GM21381 (cell line): ENCODE measurements around the gene FLYWCH1.

ENCODE experiments used
- ATAC-seq: cut with Tn5 transposase; IDR thresholded peaks from one replicate; pipeline ENCODE4 v1.9.1; 2021; ENCODE audit warnings: mild to moderate bottlenecking, moderate library complexity; ENCODE audit not compliant: unreplicated experiment

Gene FLYWCH1, protein sequence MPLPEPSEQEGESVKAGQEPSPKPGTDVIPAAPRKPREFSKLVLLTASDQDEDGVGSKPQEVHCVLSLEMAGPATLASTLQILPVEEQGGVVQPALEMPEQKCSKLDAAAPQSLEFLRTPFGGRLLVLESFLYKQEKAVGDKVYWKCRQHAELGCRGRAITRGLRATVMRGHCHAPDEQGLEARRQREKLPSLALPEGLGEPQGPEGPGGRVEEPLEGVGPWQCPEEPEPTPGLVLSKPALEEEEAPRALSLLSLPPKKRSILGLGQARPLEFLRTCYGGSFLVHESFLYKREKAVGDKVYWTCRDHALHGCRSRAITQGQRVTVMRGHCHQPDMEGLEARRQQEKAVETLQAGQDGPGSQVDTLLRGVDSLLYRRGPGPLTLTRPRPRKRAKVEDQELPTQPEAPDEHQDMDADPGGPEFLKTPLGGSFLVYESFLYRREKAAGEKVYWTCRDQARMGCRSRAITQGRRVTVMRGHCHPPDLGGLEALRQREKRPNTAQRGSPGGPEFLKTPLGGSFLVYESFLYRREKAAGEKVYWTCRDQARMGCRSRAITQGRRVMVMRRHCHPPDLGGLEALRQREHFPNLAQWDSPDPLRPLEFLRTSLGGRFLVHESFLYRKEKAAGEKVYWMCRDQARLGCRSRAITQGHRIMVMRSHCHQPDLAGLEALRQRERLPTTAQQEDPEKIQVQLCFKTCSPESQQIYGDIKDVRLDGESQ

DNA sequence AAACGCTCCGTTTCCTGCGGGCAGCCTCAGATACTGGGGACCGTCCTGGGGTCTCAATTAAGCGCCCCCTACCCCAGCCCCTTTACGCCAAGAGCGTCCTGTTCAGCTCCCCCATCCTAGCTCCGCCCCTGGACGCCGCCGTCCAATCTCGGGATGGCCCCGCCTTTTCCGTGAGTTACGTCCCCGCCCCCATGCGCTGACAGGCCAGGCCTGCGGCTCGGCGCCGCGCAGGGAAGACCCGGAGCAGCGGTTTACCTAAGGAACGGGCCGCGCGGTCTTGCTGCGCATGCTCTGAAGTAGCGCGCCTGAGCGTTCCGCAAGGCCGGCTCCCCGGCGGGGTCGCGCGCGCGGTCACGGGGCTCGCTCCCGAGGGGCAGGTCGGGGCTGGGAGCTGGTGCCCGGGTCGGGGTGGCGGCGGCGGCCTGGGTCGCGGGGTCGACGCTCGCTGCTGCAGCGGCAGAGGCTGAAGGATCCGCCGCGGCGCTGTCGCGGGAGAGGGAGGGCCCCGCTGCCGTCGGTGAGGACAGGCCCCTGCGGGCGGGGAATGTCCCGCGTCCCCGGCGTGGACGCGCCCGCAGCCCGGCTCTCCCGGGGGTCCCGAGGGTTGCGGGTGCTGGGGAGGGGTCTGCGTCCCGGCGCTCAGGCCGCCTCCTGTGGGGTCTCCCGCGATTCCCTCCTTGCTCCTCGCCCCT is at the start of gene FLYWCH1:
Gene FLYWCH1 (plus strand): TSS at position 294 of the 692 bp plus-strand sequence. CDS start 17,755 bp downstream, outside the sequence.
- peak; percentile 94 for ATAC-seq

DNA sequence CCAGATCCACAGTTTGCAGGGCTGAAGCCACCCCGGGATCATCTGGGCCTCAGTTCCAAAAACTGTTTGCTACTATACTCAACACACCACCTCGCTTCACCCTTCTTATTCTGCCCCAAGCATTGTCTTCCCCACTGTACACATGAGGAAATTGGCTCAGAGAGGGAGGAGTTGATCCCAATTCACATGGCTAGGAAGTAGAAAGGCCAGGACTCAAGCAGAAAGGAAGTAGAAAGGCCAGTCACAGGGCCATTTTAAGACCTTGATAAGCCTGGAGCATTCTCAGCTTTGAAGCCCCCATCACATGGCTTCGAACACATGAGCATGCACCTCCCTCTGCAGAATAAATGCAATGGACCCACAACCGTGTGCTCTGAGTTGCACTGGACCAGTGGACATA is 46.1 kb upstream of the FLYWCH1 start:
- no peak for ATAC-seq

DNA sequence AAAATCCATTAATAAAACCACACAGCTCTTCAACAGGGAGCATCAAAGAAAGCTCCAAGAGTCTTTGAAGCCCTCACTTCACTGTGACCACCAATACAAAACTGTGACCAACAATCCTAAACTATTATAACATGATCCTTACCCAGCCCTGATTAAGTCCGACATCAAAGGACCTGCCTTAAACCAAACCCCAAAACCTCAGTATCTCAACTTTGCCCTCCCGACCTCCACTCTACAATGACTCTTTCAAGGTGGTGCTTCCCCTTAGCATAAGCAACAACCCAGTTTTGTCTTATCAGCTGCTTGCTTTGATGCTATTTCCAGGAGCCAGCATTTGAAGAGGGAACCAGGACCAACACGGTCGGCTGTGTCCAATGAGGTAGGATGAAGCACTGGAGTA is 45.3 kb upstream of the FLYWCH1 start:
- ATAC-seq = no peak

DNA sequence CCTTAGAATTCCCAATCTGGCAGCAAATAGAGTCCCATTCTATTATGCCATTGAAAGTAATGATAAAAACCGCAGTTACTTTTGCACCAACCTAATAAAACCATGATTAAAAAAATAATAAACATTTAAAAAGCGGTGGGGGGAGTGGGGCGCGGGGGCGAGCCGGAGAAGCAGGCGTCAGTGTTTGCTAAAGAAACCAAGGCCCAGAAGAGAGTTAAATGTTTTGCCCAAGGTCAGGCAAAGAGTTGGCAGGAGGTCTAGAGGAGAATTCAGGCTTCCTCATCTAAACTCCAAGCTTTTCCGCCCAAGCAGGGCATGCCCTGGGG is 44.1 kb upstream of the FLYWCH1 start:
- no peak for ATAC-seq

DNA sequence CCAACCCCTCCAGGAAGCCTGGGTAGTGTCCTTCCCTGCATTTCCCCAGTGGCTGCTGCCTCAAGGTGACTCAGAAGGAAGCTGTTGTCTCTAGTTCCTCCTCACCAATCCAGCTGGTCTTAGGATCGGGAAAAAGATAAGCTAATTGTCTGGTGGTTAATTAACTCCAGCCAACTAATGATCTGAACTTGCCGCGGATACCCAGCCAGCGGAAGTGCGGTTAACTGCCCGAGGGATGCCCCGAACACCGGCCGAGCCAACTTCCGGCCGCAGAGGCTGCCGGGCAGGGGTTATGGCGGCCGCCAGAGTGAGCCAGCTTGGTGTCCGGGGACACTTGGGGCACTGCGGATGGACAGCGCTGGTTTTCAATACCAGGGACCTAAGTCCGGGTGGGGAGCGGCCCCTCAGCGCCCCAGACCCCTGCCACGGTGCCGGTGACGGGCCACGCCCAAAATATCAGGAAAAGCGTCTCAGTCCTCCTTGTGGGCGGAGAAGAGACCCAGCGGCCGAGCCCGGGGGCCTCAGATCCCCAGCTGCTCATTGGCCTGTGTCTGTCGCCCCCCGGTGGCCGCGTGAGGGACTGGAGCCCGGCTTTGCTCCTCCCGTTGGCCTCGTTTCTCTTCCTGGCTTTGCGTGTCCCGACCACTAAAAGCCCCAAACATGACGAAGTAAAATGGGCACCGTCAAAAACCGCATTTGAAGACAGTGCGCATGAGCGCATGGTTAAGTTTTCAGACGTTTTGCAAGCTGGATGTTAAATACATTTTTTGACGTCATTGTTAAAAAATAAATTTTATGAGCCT is 43.5 kb upstream of the FLYWCH1 start:
- peak; percentile 91 for ATAC-seq

DNA sequence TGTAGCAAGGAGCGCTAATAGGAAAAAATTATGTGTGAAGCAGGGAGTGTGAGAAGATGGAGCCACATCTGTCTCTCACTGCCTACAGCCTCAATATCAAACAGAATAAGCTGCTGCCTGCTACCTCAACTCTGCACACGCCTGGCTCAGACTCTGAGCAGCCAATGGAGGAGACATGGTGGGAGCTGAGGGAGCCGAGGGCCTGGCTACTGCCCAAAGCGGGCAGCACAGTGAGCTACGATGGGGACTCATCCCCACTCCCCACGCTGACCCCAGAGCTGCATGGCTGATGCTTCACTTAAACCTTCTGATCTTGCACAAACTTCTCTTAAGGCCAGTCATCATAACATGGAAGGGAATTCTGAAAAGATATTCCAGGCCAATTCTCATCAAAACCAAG is 39.8 kb upstream of the FLYWCH1 start:
- ATAC-seq = no peak

DNA sequence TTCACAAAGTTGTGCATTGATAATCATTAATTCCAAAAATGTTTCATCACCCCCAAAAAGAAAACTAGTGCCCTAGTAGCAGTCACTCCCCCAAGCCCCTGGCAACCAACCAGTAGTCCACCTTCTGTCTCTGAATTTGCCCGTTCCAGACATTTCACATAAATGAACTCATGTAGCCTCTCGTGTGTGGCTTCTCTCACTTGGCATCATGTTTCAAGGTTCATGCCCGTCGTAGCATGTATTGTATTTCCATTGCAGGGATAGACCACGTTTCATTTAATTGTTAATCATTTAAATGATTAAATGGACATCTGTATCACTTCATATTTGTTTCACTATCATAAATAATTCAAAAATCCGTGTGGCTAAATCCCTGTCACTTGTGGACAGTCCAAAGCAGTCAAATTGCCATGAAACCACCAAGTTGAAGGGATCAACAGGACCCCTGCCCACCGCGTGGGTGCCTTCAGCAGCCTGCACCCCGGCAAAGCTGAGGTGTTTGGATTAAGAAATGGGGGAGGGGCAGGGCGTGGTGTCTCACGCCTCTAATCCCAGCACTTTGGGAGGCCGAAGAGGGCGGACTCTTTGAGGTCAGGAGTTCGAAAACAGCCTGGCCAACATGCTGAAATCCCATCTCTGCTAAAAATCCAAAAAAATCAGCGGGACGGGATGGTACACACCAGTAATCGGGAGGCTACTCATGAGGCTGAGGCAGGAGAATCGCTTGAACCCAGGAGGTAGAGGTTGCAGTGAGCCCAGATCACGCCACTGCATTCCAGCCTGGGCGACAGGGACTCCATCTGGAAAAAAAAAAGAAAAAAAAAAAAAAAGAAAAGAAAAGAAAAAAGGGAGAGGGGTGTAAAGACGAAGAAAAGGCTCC is 37.5 kb upstream of the FLYWCH1 start:
- no peak for ATAC-seq

DNA sequence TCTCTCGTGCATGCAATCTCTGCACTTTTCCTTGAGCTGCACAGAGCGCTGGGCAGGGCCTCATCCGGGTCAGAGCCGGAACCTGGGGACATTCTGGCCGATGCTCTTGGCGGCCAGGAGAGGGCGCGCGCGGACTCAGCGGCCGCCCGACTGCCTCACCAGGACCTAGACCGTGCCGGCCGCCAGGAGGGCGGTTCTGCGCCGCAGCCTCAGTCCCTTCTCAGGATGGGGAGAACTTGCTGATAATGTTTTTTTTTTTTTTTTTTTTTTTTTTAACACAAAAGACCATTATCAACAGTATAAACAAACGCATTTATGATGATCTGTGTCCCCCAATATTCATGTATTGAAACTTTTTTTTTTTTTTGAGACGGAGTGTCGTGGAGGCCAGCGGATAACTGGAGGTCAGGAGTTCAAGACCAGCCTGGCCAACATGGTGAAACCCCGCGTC is 36.8 kb upstream of the FLYWCH1 start:
- peak; percentile 74 for ATAC-seq

DNA sequence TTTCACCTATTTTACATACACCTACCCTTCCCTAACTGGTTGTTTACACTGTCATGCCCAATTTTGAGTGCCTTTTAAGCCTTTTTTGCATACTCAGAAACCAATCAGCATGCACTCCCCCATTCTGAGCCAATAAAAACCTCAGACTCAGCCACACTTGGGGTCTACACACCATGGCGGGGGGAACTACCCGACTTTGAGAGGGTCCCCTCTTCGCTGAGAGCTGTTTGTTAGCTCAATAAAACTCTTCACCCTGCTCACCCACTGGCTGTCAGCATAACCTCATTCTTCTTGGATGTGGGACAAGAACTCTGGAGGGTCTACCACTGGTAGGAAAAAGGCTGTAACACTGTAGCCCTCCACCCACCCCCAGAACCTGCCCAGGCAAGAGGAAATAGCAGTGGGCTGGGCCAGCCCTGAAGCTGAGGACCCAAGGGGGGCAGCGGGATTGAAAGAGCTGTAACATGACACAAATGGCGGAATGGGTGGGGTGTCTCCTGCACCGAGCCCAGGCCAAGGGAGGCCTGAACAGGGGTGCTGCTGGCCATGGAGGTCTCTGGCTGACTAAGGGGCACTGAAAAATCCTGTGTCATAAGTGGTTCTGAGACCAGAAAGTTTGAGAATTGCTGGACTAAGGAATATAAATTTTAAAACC is 31.8 kb upstream of the FLYWCH1 start:
- no peak for ATAC-seq

DNA sequence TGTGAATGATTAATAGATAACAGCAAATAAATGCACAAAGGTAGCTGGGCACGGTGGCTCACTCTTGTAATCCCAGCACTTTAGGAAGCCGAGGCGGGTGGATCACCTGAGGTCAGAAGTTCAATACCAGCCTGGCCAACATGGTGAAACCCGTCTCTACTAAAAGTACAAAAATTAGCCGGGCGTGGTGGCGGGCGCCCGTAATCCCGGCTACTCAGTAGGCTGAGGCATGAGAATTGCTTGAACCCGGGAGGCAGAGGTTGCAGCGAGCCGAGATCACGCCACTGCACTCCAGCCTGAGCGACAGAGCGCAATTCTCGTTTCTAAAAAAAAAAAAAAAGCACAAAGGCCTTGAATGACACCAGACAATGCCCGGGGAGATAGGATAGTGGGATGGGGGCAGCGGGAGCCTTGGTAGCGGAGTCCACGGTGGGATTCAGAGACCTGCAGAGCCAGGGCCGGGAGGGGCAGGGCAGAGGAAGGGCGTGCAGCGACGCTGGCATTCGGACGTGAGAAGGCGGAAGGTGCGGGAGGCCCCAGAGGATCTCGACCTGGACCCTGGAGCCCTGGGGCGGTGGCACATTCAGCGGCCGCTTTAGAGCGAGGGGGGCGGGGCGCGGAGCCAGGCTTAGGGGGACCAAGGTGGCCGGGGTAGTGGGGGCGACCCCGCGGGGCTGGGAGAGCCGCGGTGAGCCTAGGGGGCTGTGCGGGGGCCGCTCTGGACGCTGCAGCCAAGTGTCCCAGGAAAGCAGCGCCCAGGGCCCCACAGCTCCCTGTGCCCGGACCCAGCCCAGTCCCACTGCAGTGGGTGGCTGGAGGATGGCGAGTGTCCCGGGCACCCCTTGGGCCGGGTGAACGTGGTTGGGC is 29.7 kb upstream of the FLYWCH1 start:
- ATAC-seq = peak; percentile 8

DNA sequence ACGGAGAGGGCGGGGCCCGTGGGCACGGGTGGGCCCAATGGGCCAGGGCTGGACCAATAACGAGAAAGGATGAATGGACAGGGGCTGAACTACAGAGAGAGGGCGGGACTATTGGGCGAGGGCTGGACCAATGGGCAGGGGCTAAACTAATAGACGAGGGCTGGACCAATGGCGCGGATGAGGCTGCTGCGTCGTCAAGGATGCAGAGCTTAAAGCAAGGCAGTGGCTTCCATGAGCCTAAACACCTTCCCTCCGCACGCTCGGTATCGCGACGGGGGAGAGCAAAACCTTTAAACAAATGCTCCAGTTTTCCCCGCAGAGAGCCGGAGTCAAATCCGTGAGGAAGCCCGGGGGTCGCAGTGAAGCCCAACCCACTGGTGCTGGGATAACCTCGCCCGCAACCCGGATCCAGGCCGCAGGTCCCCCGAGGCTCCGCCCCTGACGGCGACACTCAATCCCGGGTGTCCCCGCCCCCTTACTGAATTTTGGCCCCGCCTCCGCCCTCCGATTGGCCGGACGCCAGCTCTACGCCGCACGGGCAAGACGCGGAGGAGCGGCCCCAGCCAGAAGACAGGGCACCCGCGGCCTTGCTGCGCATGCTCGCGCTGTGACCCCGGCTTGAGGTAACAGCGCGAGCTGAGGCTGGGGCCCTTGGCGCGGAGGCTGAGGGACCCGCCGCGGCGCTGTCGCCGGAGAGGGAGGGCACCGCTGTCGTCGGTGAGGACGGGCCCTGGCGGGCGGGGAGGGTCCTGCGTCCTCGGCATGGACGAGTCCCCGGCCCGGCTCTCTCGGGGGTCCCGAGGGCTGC is 28.9 kb upstream of the FLYWCH1 start, which contains the start of gene FLYWCH2:
Gene FLYWCH2 (plus strand): TSS at position 566 of the 808 bp plus-strand sequence. CDS start 13,235 bp downstream, outside the sequence.
- ATAC-seq = peak; percentile 87

DNA sequence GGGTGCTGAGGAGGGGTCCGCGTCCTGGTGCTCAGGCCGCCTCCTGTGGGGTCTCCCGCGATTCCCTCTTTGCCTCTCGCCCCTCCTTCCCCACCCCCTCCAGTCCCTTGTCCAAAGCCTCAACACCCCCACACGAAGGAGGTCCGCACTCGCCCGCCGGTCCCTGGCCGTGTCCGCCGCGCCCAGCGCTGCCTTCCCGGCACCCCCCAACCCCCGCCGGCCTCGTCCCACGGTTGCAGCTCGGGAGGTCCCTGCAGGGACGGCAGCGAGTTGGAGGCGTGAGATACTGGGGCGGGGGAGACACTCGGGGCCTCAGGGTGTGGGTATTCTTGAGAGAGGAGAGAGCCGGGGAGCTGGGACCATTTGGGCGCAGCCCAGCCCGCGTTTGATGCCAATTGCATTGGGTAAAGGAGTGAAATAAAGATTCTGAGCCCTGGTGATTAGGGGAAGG is 28.2 kb upstream of the FLYWCH1 start:
- peak; percentile 1 for ATAC-seq

DNA sequence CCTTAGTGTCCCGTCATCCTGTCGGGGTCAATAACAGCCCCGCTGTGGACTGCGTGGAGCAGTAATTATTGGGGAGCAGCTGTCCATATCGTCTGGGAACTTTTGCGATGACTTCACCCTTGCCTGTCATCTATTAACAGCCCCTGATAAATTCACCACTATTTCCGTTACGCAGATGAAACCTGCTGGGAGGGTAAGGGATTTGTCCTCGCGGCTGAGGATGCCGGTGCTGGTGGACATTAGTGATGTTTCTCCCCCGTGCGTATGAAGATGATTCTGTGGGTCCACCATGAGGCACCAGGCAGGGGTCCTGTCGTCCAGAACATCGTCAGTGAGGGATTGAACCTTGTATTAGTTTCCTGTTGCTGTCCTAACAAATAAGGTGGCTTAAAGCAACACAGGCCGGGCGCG is 27.7 kb upstream of the FLYWCH1 start:
- no peak for ATAC-seq

DNA sequence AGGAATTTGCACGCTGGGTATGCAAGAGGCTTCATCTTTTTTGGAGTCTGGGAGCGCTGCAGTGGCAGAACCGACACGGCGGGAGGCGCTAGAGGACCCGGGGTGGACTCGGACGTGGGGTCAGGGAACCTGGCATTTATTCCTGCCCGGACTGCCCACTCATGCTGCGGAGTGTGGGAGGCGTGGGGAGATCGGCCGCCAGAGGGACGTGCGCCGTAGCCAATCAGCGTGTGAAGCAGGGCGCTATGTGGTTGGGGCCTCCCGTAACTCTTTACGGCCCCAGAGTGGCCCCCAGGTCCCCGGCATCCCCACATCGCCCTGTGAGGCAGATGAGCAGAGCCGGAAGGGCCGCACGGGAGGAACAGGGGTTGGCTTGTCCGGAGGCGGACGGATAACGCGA is 17.5 kb upstream of the FLYWCH1 start:
- ATAC-seq = no peak

DNA sequence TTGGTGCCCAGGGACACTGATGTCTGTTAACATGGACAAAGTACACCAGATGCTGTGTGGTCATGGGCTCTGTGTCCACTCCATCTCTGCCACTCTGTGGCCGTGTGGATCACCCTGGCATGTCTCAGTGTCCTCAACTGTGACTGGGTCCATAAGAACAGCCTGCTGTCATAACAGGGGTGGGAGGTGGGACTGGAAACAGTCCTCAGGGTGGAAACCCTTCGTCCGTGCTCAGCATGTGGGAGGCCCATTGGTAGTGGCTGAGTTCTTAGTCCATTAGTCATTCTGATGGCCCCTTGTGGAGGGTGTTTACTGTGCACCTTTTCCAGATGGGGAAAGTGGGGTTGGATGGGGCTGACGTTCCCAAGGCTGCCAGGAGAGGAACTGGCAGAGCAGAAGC is 15.9 kb upstream of the FLYWCH1 start:
- no peak for ATAC-seq

DNA sequence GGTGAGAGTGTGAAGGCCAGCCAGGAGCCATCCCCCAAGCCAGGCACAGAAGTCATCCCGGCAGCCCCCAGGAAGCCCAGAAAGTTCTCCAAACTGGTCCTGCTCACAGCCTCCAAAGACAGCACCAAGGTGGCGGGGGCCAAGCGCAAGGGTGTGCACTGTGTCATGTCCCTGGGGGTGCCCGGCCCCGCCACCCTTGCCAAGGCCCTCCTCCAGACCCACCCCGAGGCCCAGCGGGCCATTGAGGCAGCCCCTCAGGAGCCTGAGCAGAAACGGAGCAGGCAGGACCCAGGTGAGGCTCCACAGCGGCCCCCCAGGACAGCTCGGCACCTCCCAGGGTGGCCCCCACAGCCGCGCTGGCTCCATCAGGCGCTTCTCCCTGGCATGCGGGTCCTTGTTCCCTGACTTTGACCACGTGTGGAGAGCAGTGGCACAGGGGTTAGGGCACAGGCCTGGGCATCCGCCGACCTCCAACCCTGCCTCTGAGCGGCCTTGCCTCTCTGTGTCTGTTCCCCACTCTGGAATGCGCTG is 15.2 kb upstream of the FLYWCH1 start:
- no peak for ATAC-seq

DNA sequence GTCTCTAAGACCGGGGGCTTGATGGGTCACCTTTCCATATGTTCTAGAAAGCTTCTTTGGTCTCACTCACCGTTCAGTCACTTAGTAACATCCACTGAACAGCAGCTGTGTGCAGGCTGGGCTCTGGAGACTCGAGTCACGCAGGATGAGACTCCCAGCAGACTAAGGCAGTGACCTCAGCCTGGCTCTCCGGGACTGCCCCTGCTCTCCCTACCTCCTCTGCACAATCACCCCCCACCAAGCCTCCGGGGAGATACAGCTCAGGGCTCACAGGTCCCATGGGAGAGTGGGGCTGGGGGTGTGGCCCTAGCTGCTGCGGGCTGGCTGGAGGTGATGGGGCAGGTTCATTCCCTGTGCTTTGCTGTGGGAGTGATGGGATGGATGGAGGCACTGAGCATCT is 14.6 kb upstream of the FLYWCH1 start:
- ATAC-seq = no peak
